Activated T-helper 17 cell treated with anti-CD3 and anti-CD28 coated beads, Interleukin-2, amount 50 U/mL, for 72 hours (primary cell): ENCODE measurements around the gene KIAA2012. TPM values are rescaled to one million over a fixed set of nuclear protein-coding genes. Genes with fewer than 3 reads are reported as not detected.

Experiments
- ATAC-seq: fragments of 150-1000 bp; cut with Tn5 transposase; replicated peaks from 2 replicates; pipeline ENCODE4 v1.10.0; 2021; ENCODE audit warnings: mild to moderate bottlenecking, moderate library complexity
- H3K27ac Mint-ChIP-seq: one replicate; pipeline ENCODE4 v1.8.0; 2022; ENCODE audit warnings: mixed read lengths
- H3K27me3 Mint-ChIP-seq: one replicate; pipeline ENCODE4 v1.8.0; 2022; ENCODE audit warnings: mixed read lengths
- H3K36me3 Mint-ChIP-seq: one replicate; pipeline ENCODE4 v1.8.0; 2022; ENCODE audit warnings: low read depth, mild to moderate bottlenecking, mixed read lengths
- H3K4me1 Mint-ChIP-seq: one replicate; pipeline ENCODE4 v1.8.0; 2022; ENCODE audit warnings: mixed read lengths
- H3K4me3 Mint-ChIP-seq: one replicate; pipeline ENCODE4 v1.8.0; 2022; ENCODE audit warnings: mild to moderate bottlenecking, mixed read lengths
- H3K9me3 Mint-ChIP-seq: one replicate; pipeline ENCODE4 v1.8.0; 2022; ENCODE audit warnings: mixed read lengths
- total RNA-seq, 2 donors: library from RNA; stranded (reverse); gene quantifications; one replicate each; pipeline ENCODE4 v1.2.3, GENCODE V29; 2022

The KIAA2012 gene
- total RNA-seq, 2 donors from 2014 or later = not detected

GRCh38 chr2:202056611-202057010 is 16.4 kb upstream of the KIAA2012 start:
- Mint-ChIP-seq H3K4me1 (no peaks in the 10 kb centered on the region), H3K27me3 (peaks cover 43% of the 10 kb centered on the region), H3K9me3 (no peaks in the 10 kb centered on the region), H3K36me3 (no peaks in the 10 kb centered on the region), H3K4me3 (no peak overlapping the region), H3K27ac (no peak overlapping the region)
- no peak for ATAC-seq

GRCh38 chr2:202060218-202060617 is 12.8 kb upstream of the KIAA2012 start:
- no peaks in the 10 kb centered on the region for H3K9me3 Mint-ChIP-seq
- H3K27me3 Mint-ChIP-seq = peaks cover 32% of the 10 kb centered on the region
- H3K4me1 Mint-ChIP-seq = no peaks in the 10 kb centered on the region

GRCh38 chr2:202061695-202062094 is 11.4 kb upstream of the KIAA2012 start:
- Mint-ChIP-seq H3K4me3 (no peak overlapping the region), H3K9me3 (no peaks in the 10 kb centered on the region), H3K36me3 (no peaks in the 10 kb centered on the region), H3K4me1 (no peaks in the 10 kb centered on the region), H3K27ac (no peak overlapping the region), H3K27me3 (peaks cover 25% of the 10 kb centered on the region)
- ATAC-seq = no peak

More at GRCh38 chr2:202060218-202060617, 12.8 kb upstream of the KIAA2012 start:
- Mint-ChIP-seq H3K36me3 (no peaks in the 10 kb centered on the region), H3K27ac (no peak overlapping the region), H3K4me3 (no peak overlapping the region)
- no peak for ATAC-seq

GRCh38 chr2:202064171-202064880 is 8.7 kb upstream of the KIAA2012 start:
- Mint-ChIP-seq H3K27me3 (peaks cover 13% of the 10 kb centered on the region), H3K4me1 (no peaks in the 10 kb centered on the region), H3K36me3 (no peaks in the 10 kb centered on the region), H3K9me3 (no peaks in the 10 kb centered on the region), H3K27ac (no peak overlapping the region), H3K4me3 (no peak overlapping the region)
- peak; percentile 44 for ATAC-seq

GRCh38 chr2:202064881-202065230 is 8.2 kb upstream of the KIAA2012 start:
- Mint-ChIP-seq H3K27me3 (peaks cover 8% of the 10 kb centered on the region), H3K27ac (no peak overlapping the region), H3K4me1 (no peaks in the 10 kb centered on the region), H3K4me3 (no peak overlapping the region), H3K36me3 (no peaks in the 10 kb centered on the region), H3K9me3 (no peaks in the 10 kb centered on the region)
- ATAC-seq = no peak

- Mint-ChIP-seq H3K27me3 (peaks cover 3% of the 10 kb centered on the region), H3K27ac (no peak overlapping the region), H3K4me3 (no peak overlapping the region), H3K9me3 (no peaks in the 10 kb centered on the region), H3K36me3 (no peaks in the 10 kb centered on the region), H3K4me1 (no peaks in the 10 kb centered on the region)
- no peak for ATAC-seq
Observed at GRCh38 chr2:202065876-202066275, 7.2 kb upstream of the KIAA2012 start.

- no peaks in the 10 kb centered on the region for H3K4me1 Mint-ChIP-seq
- H3K4me3 Mint-ChIP-seq = no peak overlapping the region
- H3K9me3 Mint-ChIP-seq = no peaks in the 10 kb centered on the region
Observed at GRCh38 chr2:202066875-202067274, 6.2 kb upstream of the KIAA2012 start.

GRCh38 chr2:202067589-202067988 is 5.5 kb upstream of the KIAA2012 start:
- Mint-ChIP-seq H3K9me3 (no peaks in the 10 kb centered on the region), H3K36me3 (no peaks in the 10 kb centered on the region), H3K27me3 (peaks cover 7% of the 10 kb centered on the region), H3K4me1 (no peaks in the 10 kb centered on the region), H3K27ac (no peak overlapping the region), H3K4me3 (no peak overlapping the region)
- ATAC-seq = no peak

More at GRCh38 chr2:202066875-202067274, 6.2 kb upstream of the KIAA2012 start:
- ATAC-seq = no peak
- H3K36me3 Mint-ChIP-seq = no peaks in the 10 kb centered on the region
- no peak overlapping the region for H3K27ac Mint-ChIP-seq
- H3K27me3 Mint-ChIP-seq = peaks cover 4% of the 10 kb centered on the region

- no peak overlapping the region for H3K27ac Mint-ChIP-seq
Observed at GRCh38 chr2:202069170-202070067, 3.6 kb upstream of the KIAA2012 start.

GRCh38 chr2:202071107-202071506 is 1.9 kb upstream of the KIAA2012 start:
- H3K27ac Mint-ChIP-seq = no peak overlapping the region
- no peaks in the 10 kb centered on the region for H3K36me3 Mint-ChIP-seq
- no peak overlapping the region for H3K4me3 Mint-ChIP-seq
- H3K9me3 Mint-ChIP-seq = no peaks in the 10 kb centered on the region
- ATAC-seq = no peak
- H3K27me3 Mint-ChIP-seq = peaks cover 14% of the 10 kb centered on the region
- H3K4me1 Mint-ChIP-seq = no peaks in the 10 kb centered on the region

More at GRCh38 chr2:202069170-202070067, 3.6 kb upstream of the KIAA2012 start:
- H3K36me3 Mint-ChIP-seq = no peaks in the 10 kb centered on the region
- H3K4me3 Mint-ChIP-seq = no peak overlapping the region
- no peaks in the 10 kb centered on the region for H3K4me1 Mint-ChIP-seq
- H3K9me3 Mint-ChIP-seq = no peaks in the 10 kb centered on the region
- H3K27me3 Mint-ChIP-seq = peaks cover 17% of the 10 kb centered on the region
- ATAC-seq = no peak

GRCh38 chr2:202072226-202072625 is 829 bp upstream of the KIAA2012 start:
- no peaks in the 10 kb centered on the region for H3K36me3 Mint-ChIP-seq
- H3K9me3 Mint-ChIP-seq = no peaks in the 10 kb centered on the region
- no peak overlapping the region for H3K27ac Mint-ChIP-seq
- no peaks in the 10 kb centered on the region for H3K4me1 Mint-ChIP-seq
- peaks cover 17% of the 10 kb centered on the region for H3K27me3 Mint-ChIP-seq
- ATAC-seq = no peak
- H3K4me3 Mint-ChIP-seq = no peak overlapping the region

- Mint-ChIP-seq H3K4me3 (no peak overlapping the region), H3K27ac (no peak overlapping the region), H3K27me3 (peaks cover 20% of the 10 kb centered on the region), H3K4me1 (no peaks in the 10 kb centered on the region), H3K9me3 (no peaks in the 10 kb centered on the region), H3K36me3 (no peaks in the 10 kb centered on the region)
- ATAC-seq = no peak
Observed at GRCh38 chr2:202074324-202074723, 1.3 kb downstream of the KIAA2012 start.

- no peak for ATAC-seq
- H3K27me3 Mint-ChIP-seq = peaks cover 13% of the 10 kb centered on the region
- no peak overlapping the region for H3K27ac Mint-ChIP-seq
- no peaks in the 10 kb centered on the region for H3K9me3 Mint-ChIP-seq
- no peak overlapping the region for H3K4me3 Mint-ChIP-seq
- H3K4me1 Mint-ChIP-seq = no peaks in the 10 kb centered on the region
- H3K36me3 Mint-ChIP-seq = no peaks in the 10 kb centered on the region
Observed at GRCh38 chr2:202079310-202079709, 6.3 kb downstream of the KIAA2012 start.

- peaks cover 15% of the 10 kb centered on the region for H3K27me3 Mint-ChIP-seq
- no peak overlapping the region for H3K4me3 Mint-ChIP-seq
- no peak overlapping the region for H3K27ac Mint-ChIP-seq
- H3K36me3 Mint-ChIP-seq = no peaks in the 10 kb centered on the region
- no peak for ATAC-seq
- no peaks in the 10 kb centered on the region for H3K9me3 Mint-ChIP-seq
- no peaks in the 10 kb centered on the region for H3K4me1 Mint-ChIP-seq
Observed at GRCh38 chr2:202084265-202084664, 11.2 kb downstream of the KIAA2012 start.

- Mint-ChIP-seq H3K27ac (no peak overlapping the region), H3K27me3 (peaks cover 23% of the 10 kb centered on the region), H3K4me3 (no peak overlapping the region), H3K36me3 (no peaks in the 10 kb centered on the region), H3K4me1 (no peaks in the 10 kb centered on the region), H3K9me3 (no peaks in the 10 kb centered on the region)
- no peak for ATAC-seq
Observed at GRCh38 chr2:202088777-202089176, 15.7 kb downstream of the KIAA2012 start.
